Muscle of arm (tissue), 12 donors: Measurements from ENCODE around the gene CYS1. TPM values are rescaled to one million over a fixed set of nuclear protein-coding genes. Genes with fewer than 3 reads are reported as not detected.
"Not testable (repeated sequence)": the region's sequence is repeated elsewhere in the genome, so short reads cannot be mapped to it uniquely, and the experiment has no call there.

ENCODE experiments used
- DNase-seq: peaks from one replicate; pipeline ENCODE4 v3.0.0-alpha.2; 2013
- polyA plus RNA-seq, 12 donors: library from polyadenylated mRNA; unstranded; fragments of 120-200 nt; gene quantifications; one replicate each; pipeline ENCODE4 v1.2.1, GENCODE V29; 2013; ENCODE audit not compliant: insufficient read length in 12 of 12

CYS1 gene
- polyA plus RNA-seq, 12 donors = 3.8 to 20.2 (median 10.6) TPM; not detected in 1

- DNase-seq = no peak
These were observed 16.4 kb upstream of the CYS1 start for GRCh38 chr2:10096641-10097040.

- no peak for DNase-seq
These were observed 15.0 kb upstream of the CYS1 start for GRCh38 chr2:10095175-10095574.

DNA sequence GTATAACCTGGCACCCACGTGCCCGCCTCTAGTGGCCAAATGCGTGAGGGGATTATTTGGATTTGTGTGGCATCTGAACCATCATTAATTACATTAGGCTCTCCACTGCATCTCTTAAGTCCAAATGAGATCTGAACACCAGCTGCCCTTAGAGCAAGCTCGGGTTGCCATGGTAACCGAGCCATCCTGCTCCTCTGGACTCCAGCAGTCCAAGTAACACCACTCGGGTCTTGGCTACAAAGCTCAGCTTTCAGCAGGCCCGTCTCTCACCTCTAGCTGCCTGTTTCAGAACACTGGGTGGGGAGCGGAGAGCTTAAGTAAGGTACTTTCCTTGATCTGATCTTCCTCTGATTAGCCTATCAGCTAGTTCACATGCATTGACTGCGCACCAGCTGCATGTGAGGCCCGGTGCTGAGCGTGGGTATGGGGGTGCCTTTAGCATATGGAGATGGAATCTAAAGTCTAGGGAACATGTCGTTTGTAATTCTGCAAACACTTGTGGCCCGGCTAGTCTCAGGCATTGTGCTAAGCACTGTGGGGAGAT is 14.1 kb upstream of the CYS1 start:
- no peak for DNase-seq

DNA sequence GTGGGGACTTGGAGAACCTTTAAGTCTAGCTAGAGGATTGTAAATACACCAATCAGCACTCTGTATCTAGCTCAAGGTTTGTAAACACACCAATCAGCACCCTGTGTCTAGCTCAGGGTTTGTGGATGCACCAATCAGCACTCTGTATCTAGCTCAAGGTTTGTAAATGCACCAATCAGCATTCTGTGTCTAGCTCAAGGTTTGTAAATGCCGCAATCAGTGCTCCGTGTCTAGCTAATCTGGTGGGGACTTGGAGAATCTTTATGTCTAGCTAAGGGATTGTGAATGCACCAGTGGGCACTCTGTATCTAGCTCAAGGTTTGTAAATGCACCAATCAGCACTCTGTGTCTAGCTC is 11.7 kb upstream of the CYS1 start:
- not testable (repeated sequence) for DNase-seq

DNA sequence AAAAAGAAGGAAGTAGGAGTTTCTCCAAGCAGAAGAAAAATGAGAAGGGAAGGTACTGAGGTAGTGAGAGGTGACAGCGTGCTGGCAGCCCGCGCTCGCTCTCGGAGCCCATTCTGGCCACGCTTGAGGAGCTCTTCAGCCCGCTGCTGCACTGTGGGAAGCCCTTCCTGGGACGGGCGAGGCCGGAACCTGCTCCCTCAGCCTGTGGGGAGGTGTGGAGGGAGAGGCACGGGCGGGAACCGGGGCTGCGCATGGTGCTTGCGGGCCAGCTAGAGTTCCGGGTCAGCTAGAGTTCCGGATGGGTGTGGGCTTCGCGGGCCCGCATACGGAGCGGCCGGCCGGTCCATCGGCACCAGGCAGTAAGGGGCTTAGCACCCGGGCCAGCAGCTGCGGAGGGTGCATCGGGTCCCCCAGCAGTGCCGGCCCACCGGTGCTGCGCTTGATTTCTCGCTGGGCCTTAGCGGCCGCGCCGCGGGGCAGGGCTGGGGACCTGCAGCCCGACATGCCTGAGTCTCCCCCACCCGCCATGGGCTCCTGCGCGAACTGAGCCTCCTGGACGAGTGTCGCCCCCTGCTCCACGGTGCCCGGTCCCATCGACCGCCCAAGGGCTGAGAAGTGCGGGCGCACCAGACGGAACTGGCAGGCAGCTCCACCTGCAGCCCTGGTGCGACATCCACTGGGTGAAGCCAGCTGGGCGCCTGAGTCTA is 11.1 kb upstream of the CYS1 start:
- no peak for DNase-seq

- no peak for DNase-seq
These were observed 9.5 kb upstream of the CYS1 start for GRCh38 chr2:10089565-10090190.

DNA sequence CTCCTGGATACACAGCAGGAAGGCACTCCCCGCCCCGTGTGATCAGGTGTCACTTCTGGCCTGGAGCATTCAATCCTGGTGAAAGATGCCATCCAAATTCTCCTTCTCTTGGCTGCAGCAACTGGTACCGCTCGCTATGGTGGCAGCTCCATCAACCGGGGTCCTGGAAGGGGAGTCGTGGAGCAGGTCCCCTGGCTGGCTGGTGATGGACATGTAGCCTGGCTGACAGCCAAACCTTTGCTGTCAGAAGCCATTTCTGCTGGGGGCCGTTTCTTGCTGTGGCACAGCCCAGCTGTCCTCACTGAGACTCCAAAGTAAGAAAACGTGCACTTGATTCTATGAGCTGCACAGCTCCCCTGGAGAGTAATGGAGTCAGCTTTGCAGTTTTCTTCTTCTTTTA is 7.1 kb upstream of the CYS1 start:
- no peak for DNase-seq

DNA sequence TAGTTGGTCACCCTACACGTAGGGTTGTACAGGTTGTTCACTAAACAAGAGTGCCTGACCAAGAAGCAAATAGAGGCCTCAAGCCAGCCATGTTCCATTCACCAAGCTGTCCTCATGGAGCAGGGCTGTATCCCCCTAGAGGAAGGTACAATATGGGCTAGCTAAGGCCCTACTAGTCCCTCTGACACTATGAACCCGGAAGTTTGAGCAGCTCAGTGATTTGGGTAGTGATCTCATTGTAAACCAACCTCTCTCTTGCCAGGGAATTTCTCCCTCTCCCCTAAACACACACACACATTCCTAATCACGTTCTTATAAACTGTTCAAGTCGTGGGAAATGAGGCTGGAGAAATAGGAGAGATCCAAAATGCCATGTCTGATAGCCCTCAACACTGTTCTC is 6.7 kb upstream of the CYS1 start:
- no peak for DNase-seq

GRCh38 chr2:10085668-10086059 is 5.5 kb upstream of the CYS1 start:
- DNase-seq = no peak

DNA sequence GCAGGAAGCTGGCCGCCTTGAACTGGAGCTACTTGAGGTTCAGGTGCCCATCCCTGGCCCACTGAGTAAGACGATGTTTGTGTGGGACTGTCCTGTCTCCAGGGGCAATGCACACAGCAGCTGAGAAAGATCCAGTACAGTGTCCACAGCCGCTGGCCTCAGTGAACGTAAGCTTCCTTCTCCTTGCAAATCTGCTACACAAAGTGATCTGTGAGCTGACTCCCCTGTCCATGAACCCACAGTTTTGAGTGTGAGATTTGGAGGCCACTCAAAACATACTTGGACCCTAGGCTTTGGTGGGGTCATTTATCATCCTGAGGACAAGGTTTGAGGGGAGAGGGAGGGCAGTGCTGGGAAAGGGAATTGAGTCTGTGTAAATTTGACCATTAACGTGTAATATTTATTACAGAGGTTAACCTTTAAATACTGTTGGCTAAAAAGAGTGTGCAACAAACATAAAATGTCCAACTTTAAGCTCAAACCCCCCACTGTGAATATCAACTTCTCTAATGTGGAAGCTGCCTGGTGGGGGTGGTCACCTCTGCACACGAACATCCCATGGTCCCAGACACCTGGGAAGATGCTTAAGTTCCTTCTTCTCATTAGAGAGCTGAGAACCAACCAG is 4.9 kb upstream of the CYS1 start:
- DNase-seq = no peak

DNA sequence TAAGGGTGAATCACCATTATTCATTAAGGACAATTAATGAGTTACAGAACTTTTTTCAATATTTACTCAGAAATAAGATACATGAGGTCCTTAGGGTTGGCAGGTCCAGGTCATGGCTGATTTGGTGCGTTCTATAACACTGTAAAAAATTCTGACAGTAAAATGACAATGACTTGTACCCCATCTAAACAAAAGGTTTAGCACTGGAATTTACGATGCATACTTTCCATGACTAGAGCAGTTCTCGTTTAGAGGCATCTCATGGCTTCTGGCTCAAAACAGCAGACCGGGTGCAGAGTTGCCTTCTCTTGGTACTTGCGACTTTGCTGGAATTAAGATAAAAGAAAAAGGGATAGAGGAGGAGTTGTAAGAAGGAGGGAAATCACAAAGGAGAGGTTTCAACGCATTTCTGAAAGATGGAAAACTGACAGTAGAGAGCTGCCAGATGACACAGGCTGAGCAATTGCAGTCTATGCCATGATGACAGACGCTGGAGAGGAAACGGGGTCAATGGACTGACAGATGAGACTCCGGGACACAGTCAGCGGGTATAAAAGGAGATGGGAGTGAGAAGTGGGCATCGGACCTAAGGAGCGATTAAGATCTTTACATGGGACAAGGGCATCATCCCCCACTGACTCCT is 4.1 kb upstream of the CYS1 start:
- no peak for DNase-seq

GRCh38 chr2:10083692-10084211 is 3.5 kb upstream of the CYS1 start:
- DNase-seq = no peak

- DNase-seq = peak; percentile 43
These were observed 2.8 kb upstream of the CYS1 start for GRCh38 chr2:10083046-10083445.

- no peak for DNase-seq
These were observed 509 bp upstream of the CYS1 start for GRCh38 chr2:10080536-10081304.

GRCh38 chr2:10079266-10079869 is 843 bp downstream of the CYS1 start:
- peak; percentile 57 for DNase-seq

DNA sequence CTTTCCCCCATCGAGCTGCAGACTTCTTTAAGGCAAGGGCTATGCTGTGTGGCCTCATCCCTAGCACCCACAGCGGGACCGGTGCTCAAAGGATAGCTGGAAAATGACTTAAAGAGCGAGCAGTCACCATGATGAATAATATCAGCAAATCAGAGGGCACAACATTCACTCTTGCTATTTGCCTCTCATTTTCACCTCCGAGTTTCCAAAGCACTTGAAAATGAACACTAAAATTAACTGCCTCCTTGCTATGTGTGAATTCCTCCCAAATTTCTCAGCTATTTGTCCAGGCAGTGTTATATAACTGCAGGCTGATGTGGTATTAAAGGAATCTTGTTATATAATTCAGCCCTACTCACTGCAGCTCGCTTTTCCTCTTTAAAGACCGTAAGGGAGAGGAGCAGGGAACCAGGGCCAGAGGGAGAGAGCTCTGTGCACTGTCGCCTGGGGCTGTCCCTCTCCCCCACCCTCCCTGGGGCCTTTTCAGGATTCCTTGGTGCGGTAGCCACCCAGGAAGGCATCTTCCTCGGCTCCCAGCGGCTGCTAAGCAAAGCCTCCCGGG is 1.4 kb downstream of the CYS1 start:
- DNase-seq = no peak

DNA sequence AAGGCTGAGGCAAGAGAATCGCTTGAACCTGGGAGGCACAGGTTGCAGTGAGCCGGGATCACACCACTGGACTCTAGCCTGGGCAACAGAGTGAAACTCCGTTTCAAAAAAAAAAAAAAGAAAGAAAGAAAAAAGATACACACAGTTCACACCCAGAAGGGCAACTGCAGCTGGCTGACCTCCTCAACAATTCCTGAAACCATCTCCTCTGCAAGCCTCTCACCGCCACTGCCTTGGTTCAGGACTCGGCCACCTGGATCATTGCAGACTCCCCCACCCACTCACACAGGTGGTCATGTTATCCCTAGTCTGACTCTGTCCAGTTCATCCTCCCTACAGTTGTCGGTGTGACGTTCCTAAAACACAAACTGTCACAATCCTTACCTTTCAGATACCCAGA is 2.2 kb downstream of the CYS1 start:
- no peak for DNase-seq

DNA sequence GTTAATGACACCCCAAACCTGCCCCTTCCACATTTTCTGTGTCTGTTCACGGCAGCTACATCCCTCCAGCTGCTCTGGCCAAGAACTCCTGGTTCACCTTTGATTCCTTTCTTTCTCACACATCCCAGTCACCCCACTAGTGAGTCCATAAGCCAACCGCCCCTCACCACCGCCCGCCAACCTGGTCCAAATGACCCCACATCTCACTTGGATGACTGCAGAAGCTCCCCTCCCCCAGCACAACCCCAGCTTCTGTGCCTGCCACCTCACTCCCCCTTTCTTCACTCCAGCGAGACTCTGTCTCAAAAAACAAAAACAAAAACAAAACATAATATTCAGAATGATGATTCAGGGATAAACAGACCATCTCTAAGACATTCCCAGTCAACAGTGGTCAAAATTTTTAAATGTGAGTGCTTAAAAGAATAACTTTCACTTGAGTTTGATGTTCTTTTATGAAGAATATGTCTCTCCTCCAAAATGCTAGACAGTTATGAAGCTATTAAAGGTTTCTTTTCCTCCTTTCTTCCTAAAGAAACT is 3.2 kb downstream of the CYS1 start:
- DNase-seq = no peak

- DNase-seq = no peak
These were observed 3.7 kb downstream of the CYS1 start for GRCh38 chr2:10076511-10076910.

GRCh38 chr2:10075571-10076209 is 4.5 kb downstream of the CYS1 start:
- no peak for DNase-seq
